HG02870 (cell line): ENCODE results near the gene GP2.
A peak's percentile ranks its signal among the peaks of the same experiment; 100 is the strongest.

Source experiments
- ATAC-seq: cut with Tn5 transposase; IDR thresholded peaks from one replicate; pipeline ENCODE4 v1.9.1; 2021; ENCODE audit warnings: mild to moderate bottlenecking, moderate library complexity; ENCODE audit not compliant: unreplicated experiment

GP2 gene

DNA sequence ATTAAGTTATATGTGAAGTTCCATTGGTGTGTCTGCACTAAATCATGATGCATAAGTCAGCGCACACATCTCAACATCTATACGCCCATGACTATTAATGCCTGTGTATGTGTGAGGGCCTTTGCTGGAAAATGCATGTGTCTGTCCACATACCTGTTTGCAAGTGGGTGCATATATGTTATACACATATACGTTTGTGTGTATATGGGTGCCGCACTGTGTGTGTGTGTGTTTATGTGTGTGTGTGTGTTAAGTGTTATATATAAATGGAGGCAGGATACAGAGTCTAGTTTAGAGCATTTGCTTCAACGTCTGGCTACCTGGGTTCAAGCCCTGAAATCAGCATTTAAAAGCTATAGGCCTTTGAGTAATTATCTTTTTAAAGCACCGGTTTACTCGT is 19.5 kb downstream of the GP2 start:
- ATAC-seq: no peak

DNA sequence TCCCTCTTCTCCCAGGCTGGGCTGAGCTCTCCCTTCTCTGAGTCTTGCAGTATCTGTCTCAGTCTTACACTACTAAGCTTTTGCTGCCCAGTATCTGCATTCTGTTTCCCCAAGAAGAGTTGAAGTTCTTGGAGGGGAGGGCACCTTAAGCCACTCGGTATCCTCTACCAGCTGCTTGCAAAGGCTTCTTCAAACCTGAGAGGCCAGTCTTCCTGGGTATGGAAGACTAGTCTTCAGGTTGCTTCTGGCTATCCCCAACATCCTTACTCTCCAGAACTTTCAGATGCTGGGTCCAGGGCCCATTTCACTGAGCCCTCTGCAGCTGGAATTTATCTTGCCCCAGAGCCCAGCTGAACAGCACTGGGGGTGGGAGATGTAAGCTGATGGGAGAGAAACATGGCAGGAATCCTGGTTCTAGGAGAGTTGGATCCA is 20.1 kb downstream of the GP2 start:
- ATAC-seq: no peak

DNA sequence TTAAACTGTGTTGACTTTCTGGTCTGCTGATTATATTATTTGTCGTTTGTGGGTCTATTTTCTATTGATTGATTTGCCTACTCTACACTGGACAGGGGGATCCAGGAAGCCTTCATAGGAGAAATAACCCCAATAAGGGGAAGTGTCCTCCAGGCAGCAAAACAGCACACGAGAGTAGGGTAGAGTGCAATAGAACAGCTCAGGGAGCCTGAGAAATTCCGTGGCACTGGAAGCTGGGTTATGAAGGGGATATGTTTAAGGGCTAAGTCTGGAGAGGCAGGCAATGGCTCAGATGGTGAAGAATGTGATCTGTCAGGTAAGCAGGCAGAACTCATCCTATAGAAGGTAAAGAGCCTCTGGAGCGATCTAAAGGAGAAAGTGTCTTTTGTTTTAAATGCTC is 20.9 kb downstream of the GP2 start:
- ATAC-seq: no peak

DNA sequence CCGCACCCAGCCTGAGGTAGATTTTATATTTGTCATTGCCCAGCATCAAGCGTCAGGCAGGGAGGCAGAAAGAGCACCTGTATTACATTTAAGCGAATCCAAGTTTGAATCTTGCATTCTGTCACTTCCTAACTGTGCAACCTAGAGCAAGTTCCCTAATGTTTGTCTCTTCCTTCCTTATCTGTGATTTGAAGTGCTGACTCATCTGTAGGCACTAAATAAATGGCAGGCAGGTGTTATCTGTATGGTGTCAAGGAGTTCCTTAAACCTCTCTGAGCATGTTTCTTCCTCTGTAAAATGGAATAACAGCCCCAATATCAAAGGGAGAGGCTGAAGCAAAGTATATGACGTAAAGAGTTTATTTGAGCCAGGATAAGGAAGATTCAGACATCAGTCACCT is 24.3 kb downstream of the GP2 start:
- ATAC-seq: no peak

DNA sequence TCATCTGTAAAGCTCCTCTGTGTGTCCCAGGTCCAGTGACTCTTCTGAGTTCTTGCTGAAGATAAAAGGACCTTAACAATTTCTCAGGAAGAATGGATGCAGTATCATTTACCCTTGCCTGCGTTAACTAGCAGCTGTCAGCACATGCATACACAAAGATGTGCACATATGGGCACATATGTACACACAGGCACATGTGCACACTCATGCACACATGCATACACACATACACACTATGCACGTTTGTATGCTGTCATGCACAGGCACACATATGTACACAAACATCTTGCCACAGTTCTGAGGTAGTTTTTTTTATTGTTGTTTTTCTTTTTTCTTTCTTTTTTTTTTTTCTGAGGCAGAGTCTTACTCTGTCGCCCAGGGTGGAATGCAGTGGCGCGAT is 24.9 kb downstream of the GP2 start:
- no peak for ATAC-seq

DNA sequence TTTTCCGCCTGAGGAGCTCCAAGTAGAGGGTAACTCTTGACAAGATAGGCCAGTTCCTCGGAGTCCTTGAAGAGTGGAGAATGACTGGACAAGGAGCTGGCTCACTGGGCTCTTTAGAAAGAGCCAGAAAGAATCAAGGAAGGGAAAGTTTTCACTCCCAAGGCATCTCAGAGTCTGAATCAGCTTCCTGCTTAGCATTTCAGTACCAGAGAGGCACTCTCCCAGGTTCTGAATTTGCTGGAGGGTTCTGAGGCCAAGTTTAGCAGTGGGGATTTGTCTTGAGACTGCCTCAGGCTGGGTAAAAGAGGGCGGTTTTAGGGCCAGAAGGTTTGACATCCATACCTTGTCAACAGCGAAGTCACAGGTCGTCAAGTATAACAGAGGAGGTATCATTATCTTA is 25.5 kb downstream of the GP2 start:
- no peak for ATAC-seq

DNA sequence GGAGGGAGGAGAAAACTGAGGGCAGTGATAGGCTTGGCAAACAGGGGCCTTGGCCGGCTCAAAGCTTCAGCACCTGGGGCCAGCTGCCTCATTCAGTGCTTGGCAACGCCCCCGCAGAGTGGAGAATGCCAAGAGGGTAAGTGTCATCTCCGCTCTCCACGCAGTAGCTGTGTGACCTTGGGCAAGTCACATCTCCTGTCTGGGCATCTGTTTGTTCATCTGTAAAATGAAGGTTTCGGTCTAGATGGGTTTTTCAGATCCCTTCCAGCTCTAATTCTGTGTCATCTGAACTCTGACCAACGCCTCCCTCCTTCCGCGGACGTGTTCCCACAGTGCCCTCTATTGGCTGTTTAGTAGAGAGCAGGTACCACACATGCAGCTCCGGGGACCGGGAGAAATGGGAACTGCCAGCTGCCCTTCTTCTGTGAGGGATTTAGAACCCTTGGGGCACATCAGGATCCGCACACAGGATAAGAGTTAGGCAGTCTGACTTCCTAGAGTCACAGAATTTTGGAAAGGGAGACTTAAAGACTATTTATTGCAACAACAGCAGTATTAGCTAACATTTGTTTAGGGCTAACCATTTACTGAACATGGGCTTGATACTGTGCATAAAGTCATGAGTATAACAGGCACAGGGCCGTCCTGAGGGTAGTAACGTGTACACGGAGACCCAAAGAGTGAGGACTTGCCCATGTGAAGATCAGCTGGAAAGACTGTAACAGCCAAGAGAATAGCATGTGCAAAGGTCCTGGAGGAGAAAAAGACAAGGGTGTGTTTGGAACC is 26.8 kb downstream of the GP2 start:
- peak; percentile 51 for ATAC-seq

DNA sequence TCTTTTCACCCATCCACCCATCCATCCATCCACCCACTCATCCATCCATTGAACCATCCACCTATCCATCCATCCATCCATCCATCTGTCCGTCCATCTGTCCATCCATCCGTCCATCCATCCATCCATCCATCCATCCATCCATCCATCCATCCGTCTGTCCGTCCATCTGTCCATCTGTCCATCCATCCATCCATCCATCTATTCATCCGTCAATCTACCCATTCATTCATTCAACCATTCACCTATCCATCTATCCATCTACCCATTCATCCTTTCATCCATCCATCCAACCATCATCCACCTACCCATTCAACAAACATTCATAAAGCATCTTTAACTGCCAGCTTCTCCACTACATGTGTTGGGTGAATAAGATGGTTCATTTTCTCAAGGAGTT is 28.9 kb downstream of the GP2 start:
- no peak for ATAC-seq

DNA sequence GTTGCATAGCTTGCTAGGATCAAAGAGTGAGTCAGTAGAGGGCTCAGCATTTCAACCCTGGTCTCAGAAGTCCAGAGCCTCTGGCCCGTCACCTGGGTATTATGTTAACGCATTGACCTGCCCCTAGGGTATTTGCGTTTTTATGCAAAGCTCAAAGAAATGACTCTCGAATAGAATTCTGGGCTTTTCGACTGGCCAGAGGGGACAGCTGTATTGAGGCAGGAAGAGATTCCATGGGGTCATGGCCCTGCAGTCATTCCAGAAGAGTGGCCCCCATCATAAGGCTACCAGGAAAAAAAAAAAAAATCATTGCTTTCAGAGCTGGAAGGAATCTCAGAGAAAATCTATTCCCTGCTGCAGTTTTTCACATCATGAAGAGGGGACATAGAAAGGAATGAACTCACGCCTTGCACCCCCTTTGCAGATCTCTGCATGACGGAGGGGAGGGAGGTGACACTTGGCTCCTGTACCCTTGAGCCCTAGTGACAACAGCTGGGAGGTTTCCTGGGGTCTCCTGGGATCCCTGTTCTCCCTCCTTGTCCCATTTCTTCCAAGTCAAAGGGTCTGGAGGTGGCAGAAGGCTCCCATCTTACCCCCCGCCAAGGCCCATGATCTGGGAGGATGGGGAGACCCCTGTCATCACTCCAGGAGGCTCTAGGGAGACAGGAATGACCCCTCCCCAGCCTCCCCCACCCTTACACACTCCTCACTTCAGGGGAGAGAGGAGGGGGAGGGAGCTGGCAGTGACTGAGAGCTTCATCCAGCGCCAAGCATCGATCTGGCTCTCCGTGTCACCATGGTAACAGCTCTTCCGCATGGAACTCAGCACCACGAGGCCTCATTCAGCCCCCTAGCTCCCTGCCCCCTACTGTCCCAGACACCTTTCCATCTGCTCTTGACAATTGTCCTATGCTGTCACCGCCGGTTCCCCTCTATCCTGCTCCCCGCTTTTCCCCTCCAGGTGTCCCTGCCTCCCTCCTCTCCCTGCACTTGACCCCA is 35.8 kb downstream of the GP2 start:
- ATAC-seq: no peak

DNA sequence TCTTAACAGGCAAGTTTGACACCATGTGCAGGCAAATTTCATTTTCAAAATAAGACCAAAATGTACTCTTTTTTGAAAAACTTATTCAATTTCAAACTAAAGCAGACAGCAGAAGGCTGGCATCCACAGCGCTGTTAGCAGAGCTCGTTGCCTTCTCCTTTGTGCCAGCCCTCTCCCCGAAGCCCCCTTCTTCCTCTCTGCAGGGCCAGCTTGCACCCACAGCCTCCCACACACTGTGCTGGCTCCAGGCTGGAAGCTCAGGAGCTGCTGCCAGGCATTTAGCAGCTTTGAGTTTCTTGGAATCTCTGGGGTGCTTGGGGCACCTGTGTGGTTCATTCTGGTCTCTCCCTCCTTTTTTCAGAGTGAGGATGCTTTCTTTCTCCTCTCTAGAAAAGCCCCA is 37.7 kb downstream of the GP2 start:
- ATAC-seq: no peak

DNA sequence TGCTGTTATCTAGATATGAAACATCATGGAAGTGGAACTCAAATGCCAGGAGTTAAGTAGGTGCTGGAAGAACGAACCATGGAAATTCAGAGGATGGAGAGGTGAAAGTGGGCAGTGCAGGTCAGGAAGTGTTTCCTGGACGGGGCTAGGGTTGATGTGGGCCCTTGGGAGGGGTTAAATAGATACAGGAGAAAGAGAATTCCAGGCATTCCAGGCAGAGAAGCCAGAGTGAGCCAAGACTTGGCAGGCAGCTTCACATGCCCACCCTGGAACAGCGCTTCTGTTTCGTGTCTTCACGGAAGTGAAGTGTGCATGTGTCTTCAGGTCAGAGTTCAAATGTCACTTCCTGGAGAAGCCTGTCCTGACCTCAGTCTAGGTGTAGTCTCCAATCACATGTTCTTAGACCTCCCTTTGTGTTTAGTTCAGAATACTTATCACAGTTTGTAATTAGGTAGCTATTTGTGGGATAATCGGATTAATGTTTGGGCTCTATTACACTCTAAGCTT is 41.3 kb downstream of the GP2 start:
- ATAC-seq: no peak

DNA sequence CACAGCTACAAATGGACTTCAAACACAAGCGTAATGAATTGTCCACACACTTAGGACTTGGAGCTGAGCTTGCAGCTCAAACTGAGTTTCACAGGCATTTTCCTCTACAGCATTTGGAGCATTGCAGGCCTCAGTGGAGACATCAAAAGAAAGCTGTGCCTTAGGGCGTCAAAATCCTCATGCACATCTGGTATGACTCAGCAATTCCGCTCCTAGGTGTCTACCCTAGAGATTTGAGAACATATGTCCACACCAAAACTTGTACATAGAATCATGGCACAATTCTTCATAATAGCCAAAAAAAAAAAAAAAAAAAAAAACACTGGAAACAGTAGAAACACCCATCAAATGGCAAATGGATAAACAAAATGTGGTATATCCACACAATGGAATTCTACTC is 47.1 kb downstream of the GP2 start:
- no peak for ATAC-seq

DNA sequence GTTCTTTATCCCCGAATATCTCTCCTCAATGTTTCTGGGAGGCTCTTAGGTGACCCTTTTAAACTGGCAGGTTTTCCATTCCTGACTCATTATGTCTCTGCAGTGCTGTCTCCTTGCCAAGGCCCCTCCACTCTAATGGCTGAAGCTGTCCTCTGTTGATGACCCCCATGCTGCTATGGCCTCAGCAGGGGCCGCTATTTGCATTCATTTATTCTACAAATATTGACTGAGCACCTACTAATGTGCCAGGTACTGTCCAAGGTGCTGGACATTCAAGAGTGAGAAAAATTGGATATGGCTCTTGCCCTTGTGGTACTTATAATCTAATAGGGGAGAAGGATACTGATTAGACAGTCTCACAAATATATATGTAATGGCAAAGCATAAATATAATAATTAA is 55.4 kb downstream of the GP2 start:
- no peak for ATAC-seq

DNA sequence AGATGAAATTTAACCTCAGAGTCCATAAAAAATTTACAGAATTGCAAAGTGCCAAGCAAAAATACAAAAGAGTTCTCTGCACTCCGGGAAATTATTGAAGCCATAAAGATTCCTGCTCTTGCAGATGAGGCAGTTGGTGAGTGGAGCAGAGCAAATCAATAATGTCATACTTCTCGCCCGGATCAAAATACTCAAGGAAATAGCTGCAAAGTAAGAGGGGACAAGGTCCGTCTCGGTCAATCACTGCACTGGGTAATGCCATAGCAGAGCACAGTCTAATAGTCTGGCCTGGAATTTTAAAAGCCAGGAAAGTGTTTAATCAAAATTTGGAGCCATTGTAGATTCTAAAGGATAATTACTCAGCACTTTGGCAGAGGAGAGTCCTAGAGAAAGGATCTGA is 58.9 kb downstream of the GP2 start:
- no peak for ATAC-seq

DNA sequence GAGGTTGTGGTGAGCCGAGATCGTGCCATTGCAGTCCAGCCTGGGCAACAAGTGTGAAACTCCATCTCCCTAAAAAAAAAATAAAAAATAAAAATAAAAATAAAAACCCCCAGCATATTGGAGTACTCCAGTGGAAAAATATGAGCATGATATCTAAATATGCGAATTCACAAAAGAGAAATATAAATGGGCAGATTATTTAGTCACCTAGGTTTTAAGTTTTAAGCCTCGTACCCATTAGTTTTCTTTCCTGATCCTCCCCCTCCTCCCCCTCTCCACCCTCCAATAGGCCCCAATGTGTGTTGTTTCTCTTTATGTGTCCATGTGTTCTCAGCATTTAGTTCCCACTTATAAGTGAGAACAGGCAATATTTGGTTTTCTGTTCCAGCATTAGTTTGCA is 62.3 kb downstream of the GP2 start:
- no peak for ATAC-seq

DNA sequence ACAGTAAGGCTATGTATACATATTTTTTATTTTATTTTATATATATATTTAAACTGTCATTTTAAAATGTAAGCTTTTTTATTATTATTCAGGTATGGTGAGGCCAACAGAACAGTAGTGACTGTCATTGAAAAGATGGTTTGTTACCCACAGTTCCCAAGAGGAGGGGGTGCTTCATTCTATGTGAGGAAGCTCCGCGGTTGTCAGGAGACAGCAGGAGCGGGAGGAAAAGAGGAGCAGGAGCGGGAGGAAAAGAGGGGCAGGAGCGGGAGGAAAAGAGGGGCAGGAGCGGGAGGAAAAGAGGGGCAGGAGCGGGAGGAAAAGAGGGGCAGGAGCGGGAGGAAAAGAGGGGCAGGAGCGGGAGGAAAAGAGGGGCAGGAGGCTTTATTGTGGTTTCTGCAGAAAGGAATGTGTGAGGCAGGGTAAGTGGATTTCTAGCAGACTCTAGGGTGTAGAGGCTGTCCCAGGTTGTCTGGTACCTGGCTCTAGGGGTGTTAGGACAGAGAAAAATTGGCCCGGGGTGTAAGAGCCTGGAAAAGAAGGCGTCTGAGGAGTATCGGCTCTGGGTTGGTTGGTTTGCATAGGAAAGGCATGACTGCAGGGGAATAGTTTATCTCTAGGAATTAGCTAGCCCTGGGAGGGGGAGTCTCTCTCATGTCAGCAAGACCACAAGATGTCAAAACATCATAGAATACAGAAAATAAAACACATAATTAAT is 64.0 kb downstream of the GP2 start:
- ATAC-seq: no peak

DNA sequence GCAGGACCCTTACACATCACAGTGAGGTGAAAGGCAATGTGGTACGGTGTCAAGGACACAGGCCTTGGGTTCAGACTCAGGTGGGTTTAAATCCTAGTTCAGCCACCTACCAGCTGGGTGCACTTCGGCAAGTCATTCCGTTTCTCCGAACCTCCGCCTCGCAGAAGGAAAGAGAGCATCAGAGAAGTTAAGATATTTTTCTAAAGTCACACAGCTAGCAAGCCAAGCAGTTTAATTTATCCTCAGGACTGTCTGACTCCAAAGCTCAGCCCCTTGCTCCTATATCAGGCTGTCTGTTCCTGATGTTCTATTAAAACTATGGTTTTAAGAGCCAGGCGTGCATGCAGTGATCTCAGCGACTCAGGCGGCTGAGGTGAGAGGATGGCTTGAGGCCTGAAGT is 65.1 kb downstream of the GP2 start:
- ATAC-seq: no peak

DNA sequence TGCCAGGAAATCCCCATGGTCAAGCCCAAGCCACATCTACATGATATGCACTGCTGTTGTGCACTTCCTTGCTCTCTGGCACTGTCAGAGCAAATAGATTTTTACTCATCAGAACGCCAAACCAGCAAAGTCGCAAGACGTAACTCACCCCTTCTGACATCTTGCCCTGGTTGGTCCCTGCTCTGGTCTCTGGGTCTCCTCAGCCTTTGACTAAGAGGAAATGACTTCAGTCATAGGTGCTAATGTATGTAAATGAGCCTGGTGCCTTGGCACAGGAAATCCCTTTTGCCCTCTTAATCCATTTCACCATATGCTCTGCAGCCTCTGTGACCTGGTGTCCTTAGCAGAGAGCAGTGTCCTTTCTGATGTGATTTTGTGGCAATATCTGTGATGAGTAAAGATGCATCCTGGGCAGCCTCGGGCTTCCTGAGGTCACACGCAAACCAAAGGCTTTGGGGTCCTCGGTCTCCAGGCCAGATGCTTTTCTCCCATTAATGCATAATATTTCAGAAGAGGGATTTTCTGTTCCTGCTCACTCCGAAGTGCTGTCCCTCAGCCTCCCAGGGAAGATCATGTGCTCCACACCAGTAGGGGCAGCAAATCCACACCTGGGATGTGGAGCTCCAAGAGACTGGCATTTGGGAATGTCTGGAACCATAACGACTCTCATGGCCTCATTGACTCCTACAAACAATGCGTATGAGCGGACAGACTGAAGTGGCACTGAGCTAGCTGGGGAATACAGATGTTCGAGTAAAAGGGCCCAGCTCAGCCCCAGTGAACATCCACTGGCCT is 66.9 kb downstream of the GP2 start:
- ATAC-seq: no peak
